ENCODE results near the gene MPC1.
A peak's percentile ranks its signal among the peaks of the same experiment; 100 is the strongest.
"Not testable (repeated sequence)": the region's sequence is repeated elsewhere in the genome, so short reads cannot be mapped to it uniquely, and the experiment has no call there.

The MPC1 gene

DNA sequence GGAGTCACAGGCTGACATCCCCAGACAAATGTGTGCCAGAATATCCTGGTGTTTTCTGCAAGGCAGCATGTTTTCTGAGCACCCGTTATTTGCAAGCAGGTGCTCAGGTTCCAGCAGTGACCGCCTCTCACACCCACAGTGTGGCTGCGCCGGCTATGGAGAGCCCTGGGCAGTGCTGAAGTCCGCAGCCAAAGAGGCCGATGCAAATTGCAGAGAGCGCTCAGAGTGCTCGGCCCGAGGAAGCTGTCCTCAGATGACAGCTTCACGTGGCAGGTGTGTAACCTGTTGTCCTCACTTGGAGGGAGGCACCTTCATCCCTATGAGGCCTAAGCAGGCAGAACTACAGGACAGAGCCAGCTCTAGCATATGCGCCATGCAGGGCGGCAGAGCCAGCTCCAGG lies 23.5 kb upstream of the MPC1 start:
- H3K4me3 ChIP-seq (ENCODE audit: low read length): no peak overlapping the region
- H3K9me3 ChIP-seq (ENCODE audit: control insufficient read depth, insufficient read depth, low read length): no peaks in the 10 kb centered on the region
- H3K4me1 ChIP-seq (ENCODE audit: control insufficient read depth, insufficient read depth, low read length): no peaks in the 10 kb centered on the region
- WGBS (ENCODE audit: insufficient coverage, insufficient read length): no CpG with 5 or more reads among the region's 12 CpGs
- no peaks in the 10 kb centered on the region for H3K36me3 ChIP-seq (ENCODE audit: control insufficient read depth, insufficient read depth, low read length)
- no peak for DNase-seq (ENCODE audit: low read depth, low spot score)
- no peak overlapping the region for H3K27ac ChIP-seq (ENCODE audit: low read length)
- no peaks in the 10 kb centered on the region for H3K27me3 ChIP-seq (ENCODE audit: control insufficient read depth, insufficient read depth, low read length)

DNA sequence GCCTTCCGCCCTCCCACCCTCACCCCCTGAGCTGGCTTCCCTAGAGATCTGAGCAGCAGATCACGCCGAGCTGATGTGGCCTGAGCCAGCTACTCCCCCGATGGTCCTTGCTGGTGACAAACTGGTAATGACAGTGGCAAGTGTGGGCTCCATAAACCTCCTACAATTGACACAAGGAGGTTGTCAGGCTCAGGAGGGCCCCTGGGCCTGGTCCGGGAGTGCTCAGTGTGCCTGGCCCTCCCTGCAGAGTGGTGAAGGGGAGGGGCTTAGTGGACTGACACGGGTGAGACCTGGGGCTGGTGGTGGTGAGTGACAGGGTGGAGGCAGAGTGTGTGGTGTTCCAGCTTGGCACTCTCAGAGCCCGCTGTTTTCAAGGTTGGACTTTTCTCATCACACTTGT lies 22.6 kb upstream of the MPC1 start:
- H3K4me1 ChIP-seq (ENCODE audit: control insufficient read depth, insufficient read depth, low read length): no peaks in the 10 kb centered on the region
- DNase-seq (ENCODE audit: low read depth, low spot score): no peak
- no peaks in the 10 kb centered on the region for H3K36me3 ChIP-seq (ENCODE audit: control insufficient read depth, insufficient read depth, low read length)
- no peak overlapping the region for H3K27ac ChIP-seq (ENCODE audit: low read length)
- no peak overlapping the region for H3K4me3 ChIP-seq (ENCODE audit: low read length)
- H3K27me3 ChIP-seq (ENCODE audit: control insufficient read depth, insufficient read depth, low read length): no peaks in the 10 kb centered on the region
- H3K9me3 ChIP-seq (ENCODE audit: control insufficient read depth, insufficient read depth, low read length): no peaks in the 10 kb centered on the region
- no CpG with 5 or more reads among the region's 7 CpGs for WGBS (ENCODE audit: insufficient coverage, insufficient read length)

DNA sequence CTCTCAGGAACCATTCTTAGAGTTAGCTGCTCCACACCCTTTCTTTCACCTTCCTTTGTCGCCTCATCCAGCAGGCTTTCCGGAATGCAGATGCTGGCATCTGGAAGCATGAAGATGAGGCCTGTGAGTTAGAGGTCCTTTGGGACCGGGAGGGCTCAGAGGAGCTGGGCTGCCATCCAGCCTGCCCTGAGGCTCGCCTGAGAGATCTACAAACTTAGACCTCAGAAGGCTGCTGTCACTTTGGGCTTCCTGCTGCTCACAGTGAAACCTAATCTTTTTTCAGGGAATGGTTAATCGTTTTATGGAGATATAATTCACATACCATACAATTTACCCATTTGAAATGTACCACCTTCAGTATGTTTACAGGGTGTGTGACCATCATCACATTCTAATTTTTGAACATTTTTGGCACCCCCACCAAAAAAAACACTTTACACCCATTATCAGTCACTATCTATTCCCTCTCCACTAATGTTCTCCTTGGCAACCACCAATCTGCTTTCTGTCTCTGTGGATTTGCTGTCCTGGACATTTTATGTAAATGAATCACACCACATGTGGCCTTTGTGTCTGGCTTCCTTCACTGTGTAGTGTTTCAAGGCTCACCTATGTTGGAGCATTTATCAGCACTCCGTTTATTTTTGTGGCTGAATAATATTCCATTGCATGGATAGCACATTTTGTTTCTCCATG lies 20.0 kb upstream of the MPC1 start:
- H3K27ac ChIP-seq (ENCODE audit: low read length): no peak overlapping the region
- no peak overlapping the region for H3K4me3 ChIP-seq (ENCODE audit: low read length)
- H3K27me3 ChIP-seq (ENCODE audit: control insufficient read depth, insufficient read depth, low read length): no peaks in the 10 kb centered on the region
- H3K36me3 ChIP-seq (ENCODE audit: control insufficient read depth, insufficient read depth, low read length): no peaks in the 10 kb centered on the region
- H3K4me1 ChIP-seq (ENCODE audit: control insufficient read depth, insufficient read depth, low read length): no peaks in the 10 kb centered on the region
- H3K9me3 ChIP-seq (ENCODE audit: control insufficient read depth, insufficient read depth, low read length): no peaks in the 10 kb centered on the region
- WGBS (ENCODE audit: insufficient coverage, insufficient read length): no CpG with 5 or more reads among the region's 6 CpGs
- DNase-seq (ENCODE audit: low read depth, low spot score): no peak

DNA sequence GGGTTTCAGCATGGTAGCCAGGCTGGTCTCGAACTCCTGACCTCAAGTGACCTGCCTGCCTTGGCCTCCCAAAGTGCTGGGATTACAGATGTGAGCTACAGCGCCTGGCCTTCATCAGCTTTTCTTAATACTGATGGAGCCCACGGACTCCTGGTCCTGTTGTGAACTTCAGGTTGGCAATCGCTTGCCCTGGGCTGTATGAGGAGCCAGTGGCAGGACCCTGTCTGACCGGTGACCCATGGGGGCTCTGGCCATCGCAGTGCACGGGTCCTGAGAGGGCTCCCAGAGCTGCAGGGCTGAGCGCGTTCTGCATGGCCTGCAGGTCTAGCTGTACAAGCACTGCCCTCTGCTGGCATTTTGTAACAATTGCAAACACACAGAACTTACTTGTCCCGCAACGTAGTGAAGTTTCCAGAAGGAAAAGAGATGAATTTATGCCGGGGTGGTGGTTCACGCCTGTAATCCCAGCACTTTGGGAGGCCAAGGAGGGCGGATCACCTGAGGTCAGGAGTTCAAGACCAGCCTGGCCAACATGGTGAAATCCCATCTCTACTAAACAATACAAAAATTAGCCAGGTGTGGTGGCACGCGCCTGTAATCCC lies 18.0 kb upstream of the MPC1 start:
- DNase-seq (ENCODE audit: low read depth, low spot score): peak; percentile 73
- WGBS (ENCODE audit: insufficient coverage, insufficient read length): no CpG with 5 or more reads among the region's 16 CpGs
- H3K9me3 ChIP-seq (ENCODE audit: control insufficient read depth, insufficient read depth, low read length); H3K36me3 ChIP-seq (ENCODE audit: control insufficient read depth, insufficient read depth, low read length); H3K27me3 ChIP-seq (ENCODE audit: control insufficient read depth, insufficient read depth, low read length); H3K4me1 ChIP-seq (ENCODE audit: control insufficient read depth, insufficient read depth, low read length); H3K4me3 ChIP-seq (ENCODE audit: low read length); H3K27ac ChIP-seq (ENCODE audit: low read length): not testable (repeated sequence)

DNA sequence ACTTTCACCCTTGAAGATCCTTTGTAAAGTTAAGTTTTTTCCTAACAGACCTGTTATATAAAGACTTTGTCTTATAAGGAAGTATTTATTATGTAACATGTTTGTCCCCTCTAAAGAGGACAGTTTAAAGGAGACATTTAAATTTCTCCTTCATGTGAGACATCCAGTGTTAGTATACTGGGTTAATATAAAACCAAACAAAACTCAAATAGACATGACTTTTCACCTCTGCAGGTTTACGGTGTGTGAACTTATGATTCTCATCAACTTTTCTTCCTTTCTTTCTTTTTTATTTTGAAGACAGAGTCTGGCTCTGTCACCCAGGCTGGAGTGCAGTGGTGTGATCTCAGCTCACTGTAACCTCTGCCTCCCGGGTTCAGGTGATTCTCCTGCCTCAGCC lies 17.4 kb upstream of the MPC1 start:
- H3K27ac ChIP-seq (ENCODE audit: low read length): no peak overlapping the region
- WGBS (ENCODE audit: insufficient coverage, insufficient read length): no CpG with 5 or more reads among the region's 2 CpGs
- H3K4me3 ChIP-seq (ENCODE audit: low read length): no peak overlapping the region
- no peaks in the 10 kb centered on the region for H3K9me3 ChIP-seq (ENCODE audit: control insufficient read depth, insufficient read depth, low read length)
- no peaks in the 10 kb centered on the region for H3K36me3 ChIP-seq (ENCODE audit: control insufficient read depth, insufficient read depth, low read length)
- H3K4me1 ChIP-seq (ENCODE audit: control insufficient read depth, insufficient read depth, low read length): no peaks in the 10 kb centered on the region
- H3K27me3 ChIP-seq (ENCODE audit: control insufficient read depth, insufficient read depth, low read length): no peaks in the 10 kb centered on the region
- DNase-seq (ENCODE audit: low read depth, low spot score): no peak

DNA sequence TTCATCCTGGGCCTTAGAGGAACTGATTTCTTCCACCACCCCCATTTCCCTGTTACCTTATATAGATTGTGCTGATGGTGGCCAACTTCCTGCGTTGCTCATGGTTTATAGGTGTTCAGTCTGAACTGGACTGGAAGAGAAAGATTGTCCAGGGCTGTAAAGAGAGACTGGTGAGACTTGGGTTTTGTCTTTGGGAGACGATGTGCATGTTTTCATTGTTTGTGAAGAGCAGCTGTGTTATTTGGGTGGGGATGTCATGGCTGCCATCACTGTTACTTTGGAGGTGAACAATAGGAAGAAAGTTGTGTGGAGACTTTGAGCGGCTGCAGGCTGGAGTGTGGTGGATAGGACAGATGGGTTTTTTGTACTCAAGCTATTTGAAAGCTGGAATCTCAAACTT lies 15.6 kb upstream of the MPC1 start:
- no CpG with 5 or more reads among the region's 3 CpGs for WGBS (ENCODE audit: insufficient coverage, insufficient read length)
- Histone ChIP-seq H3K9me3 (ENCODE audit: control insufficient read depth, insufficient read depth, low read length) (no peaks in the 10 kb centered on the region), H3K27ac (ENCODE audit: low read length) (no peak overlapping the region), H3K4me3 (ENCODE audit: low read length) (no peak overlapping the region), H3K36me3 (ENCODE audit: control insufficient read depth, insufficient read depth, low read length) (no peaks in the 10 kb centered on the region), H3K27me3 (ENCODE audit: control insufficient read depth, insufficient read depth, low read length) (no peaks in the 10 kb centered on the region), H3K4me1 (ENCODE audit: control insufficient read depth, insufficient read depth, low read length) (no peaks in the 10 kb centered on the region)
- no peak for DNase-seq (ENCODE audit: low read depth, low spot score)

DNA sequence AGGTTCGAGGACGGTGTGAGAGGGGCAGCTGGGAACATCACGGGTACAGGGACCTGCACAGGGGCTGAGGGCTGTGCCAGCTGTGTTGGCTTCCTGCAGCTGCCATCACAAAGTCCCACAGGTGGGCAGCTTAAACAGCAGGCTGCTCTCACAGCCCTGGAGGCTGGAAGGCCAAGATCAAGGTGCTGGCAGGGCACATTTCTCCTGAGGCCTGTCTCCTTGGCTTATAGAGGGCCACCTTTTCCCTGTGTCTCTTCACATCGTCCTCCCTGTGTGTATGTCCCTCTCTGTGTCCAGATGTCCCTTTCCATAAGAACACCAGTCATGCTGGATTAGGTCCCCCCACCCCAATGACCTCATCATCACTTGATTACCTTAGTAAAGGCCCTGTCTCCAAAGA lies 15.1 kb upstream of the MPC1 start:
- Histone ChIP-seq H3K27me3 (ENCODE audit: control insufficient read depth, insufficient read depth, low read length) (no peaks in the 10 kb centered on the region), H3K36me3 (ENCODE audit: control insufficient read depth, insufficient read depth, low read length) (no peaks in the 10 kb centered on the region)
- no CpG with 5 or more reads among the region's 4 CpGs for WGBS (ENCODE audit: insufficient coverage, insufficient read length)

DNA sequence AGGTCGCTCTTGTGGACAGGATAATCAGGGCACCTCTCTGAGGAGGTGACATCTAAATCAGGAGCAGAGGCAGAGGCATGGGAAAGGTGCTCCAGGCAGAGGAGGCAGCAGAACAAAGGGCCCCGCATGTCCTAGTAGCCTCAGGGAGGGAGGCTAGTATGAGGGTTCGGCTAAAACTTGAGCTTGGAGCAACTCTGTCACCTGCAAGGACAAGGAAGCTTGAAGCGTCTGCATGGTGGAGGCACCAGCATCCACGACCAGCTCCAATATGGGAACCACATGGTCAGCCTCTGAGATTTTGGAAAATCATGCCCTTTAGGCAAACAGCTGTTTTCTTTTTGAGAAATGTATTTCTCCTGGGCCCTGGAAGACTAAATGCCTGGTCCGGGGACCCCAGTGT lies 13.0 kb upstream of the MPC1 start:
- Histone ChIP-seq H3K4me1 (ENCODE audit: control insufficient read depth, insufficient read depth, low read length) (no peaks in the 10 kb centered on the region), H3K27ac (ENCODE audit: low read length) (no peak overlapping the region), H3K36me3 (ENCODE audit: control insufficient read depth, insufficient read depth, low read length) (no peaks in the 10 kb centered on the region), H3K4me3 (ENCODE audit: low read length) (no peak overlapping the region), H3K9me3 (ENCODE audit: control insufficient read depth, insufficient read depth, low read length) (no peaks in the 10 kb centered on the region), H3K27me3 (ENCODE audit: control insufficient read depth, insufficient read depth, low read length) (no peaks in the 10 kb centered on the region)
- WGBS (ENCODE audit: insufficient coverage, insufficient read length): no CpG with 5 or more reads among the region's 6 CpGs
- no peak for DNase-seq (ENCODE audit: low read depth, low spot score)

More for the DNA sequence above, 15.1 kb upstream of the MPC1 start:
- Histone ChIP-seq H3K27ac (ENCODE audit: low read length) (no peak overlapping the region), H3K9me3 (ENCODE audit: control insufficient read depth, insufficient read depth, low read length) (no peaks in the 10 kb centered on the region), H3K4me3 (ENCODE audit: low read length) (no peak overlapping the region), H3K4me1 (ENCODE audit: control insufficient read depth, insufficient read depth, low read length) (no peaks in the 10 kb centered on the region)
- no peak for DNase-seq (ENCODE audit: low read depth, low spot score)

DNA sequence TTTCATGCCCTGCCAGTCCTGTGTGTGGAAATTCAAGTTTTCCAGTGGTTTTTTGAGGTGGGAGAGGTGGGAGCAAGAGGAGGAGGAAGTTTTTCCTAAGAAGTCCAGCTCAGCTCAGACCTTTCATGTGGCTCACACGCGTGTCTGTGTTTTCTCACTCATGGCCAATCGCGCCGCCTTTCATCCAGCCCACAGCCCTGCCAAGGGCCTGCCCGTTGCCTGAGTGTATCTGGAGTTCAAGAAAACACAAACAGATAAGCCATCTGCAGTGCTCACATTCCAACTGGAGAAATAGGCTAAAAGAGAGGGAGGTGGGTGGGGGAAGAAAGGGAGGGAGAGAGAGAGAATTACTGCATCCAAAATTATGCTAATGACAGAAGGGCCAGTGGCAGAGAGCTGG lies 12.6 kb upstream of the MPC1 start:
- Histone ChIP-seq H3K4me1 (ENCODE audit: control insufficient read depth, insufficient read depth, low read length) (no peaks in the 10 kb centered on the region), H3K9me3 (ENCODE audit: control insufficient read depth, insufficient read depth, low read length) (no peaks in the 10 kb centered on the region), H3K27ac (ENCODE audit: low read length) (no peak overlapping the region), H3K27me3 (ENCODE audit: control insufficient read depth, insufficient read depth, low read length) (no peaks in the 10 kb centered on the region), H3K36me3 (ENCODE audit: control insufficient read depth, insufficient read depth, low read length) (no peaks in the 10 kb centered on the region), H3K4me3 (ENCODE audit: low read length) (no peak overlapping the region)
- DNase-seq (ENCODE audit: low read depth, low spot score): no peak
- WGBS (ENCODE audit: insufficient coverage, insufficient read length): no CpG with 5 or more reads among the region's 6 CpGs

DNA sequence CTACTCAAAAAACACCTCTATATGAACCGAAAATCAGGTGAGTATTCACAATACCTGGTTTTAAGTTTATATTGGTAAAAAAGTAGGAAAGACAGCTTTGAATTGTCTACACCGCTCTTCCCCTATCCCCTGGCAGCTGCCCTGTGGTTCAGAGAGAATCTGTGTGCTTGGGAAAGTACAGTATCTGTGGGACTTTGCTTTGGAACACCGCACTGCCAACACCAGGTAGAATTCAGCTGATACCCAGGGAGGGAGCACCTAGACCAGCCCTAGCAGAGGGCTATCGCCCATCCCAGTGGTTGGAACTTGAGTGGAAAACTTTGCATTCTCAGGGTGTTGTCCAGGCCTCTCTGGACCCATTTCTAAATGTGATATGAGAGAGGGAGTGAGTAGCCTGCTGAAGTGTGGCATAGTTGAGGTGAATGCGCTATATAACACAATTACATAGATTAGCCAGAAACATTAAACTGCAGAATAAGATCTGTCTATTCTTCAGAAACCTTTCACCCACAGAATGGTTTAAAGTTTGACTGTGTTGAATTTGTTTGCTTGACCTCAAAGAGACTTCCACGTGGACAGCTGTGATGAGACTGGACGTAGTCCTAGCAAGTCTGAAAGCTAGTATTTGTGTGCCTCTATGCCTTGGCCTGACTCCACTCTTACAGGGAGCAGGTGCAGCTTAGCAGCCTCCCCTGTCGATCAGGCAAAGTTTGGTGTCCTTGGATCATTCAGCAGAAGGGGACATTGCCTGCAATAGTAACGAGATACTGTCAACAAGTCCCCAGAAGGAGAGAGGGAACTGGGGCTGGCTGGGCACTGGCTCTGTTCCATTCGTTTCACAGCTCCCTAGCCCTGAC lies 11.5 kb upstream of the MPC1 start:
- no peaks in the 10 kb centered on the region for H3K27me3 ChIP-seq (ENCODE audit: control insufficient read depth, insufficient read depth, low read length)
- H3K4me3 ChIP-seq (ENCODE audit: low read length): no peak overlapping the region
- no peaks in the 10 kb centered on the region for H3K36me3 ChIP-seq (ENCODE audit: control insufficient read depth, insufficient read depth, low read length)
- no peaks in the 10 kb centered on the region for H3K4me1 ChIP-seq (ENCODE audit: control insufficient read depth, insufficient read depth, low read length)
- DNase-seq (ENCODE audit: low read depth, low spot score): no peak
- no peaks in the 10 kb centered on the region for H3K9me3 ChIP-seq (ENCODE audit: control insufficient read depth, insufficient read depth, low read length)
- no peak overlapping the region for H3K27ac ChIP-seq (ENCODE audit: low read length)
- no CpG with 5 or more reads among the region's 10 CpGs for WGBS (ENCODE audit: insufficient coverage, insufficient read length)
